NB4 (cell line): Measurements from ENCODE around the gene KLF12.

Source experiments
- POLR2A ChIP-seq: IDR thresholded peaks from 2 replicates; pipeline ENCODE4 v1.6.1; 2011; ENCODE audit warnings: mild to moderate bottlenecking; ENCODE audit not compliant: insufficient read length; ENCODE audit errors: extremely low read depth
- TF ChIP-seq, protein P1 (sequence below): IDR thresholded peaks from one replicate; pipeline ENCODE4 v1.5.1; 2012; ENCODE audit warnings: low read depth, low read length

DNA sequence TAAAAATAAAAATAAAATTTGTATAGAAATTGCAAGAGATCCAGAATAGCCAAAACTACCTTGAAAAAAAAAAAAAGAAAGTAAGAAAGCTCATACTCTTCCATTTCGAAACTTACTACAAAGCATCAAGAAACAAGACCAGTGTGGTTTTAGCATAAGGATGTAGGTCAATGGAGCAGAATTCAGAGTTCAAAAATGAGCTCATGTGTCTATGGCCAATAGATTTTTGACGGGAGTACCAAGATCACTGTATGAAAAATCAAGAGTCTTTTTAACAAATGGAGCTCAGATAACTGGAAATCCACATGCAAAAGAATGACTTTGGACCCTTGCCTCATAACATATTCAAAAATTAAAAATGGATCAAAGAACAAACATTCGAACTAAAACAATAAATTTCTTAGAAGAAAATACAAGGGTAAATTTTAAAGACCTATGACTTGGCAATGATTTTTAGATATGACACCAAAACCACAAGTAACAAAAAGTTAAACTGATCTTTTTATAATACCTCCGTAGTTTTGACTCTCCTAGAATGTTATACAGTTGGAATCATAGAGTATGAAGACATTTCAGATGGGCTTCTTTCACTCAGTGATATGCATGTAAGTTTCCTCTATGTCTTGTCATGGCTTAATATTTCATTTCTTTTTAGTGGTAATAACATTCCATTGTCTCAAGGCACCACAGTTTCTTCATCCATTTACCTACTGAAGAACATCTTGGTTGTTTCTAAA, 43.2 kb downstream of the KLF12 start:
- TF ChIP-seq, protein P1, sequence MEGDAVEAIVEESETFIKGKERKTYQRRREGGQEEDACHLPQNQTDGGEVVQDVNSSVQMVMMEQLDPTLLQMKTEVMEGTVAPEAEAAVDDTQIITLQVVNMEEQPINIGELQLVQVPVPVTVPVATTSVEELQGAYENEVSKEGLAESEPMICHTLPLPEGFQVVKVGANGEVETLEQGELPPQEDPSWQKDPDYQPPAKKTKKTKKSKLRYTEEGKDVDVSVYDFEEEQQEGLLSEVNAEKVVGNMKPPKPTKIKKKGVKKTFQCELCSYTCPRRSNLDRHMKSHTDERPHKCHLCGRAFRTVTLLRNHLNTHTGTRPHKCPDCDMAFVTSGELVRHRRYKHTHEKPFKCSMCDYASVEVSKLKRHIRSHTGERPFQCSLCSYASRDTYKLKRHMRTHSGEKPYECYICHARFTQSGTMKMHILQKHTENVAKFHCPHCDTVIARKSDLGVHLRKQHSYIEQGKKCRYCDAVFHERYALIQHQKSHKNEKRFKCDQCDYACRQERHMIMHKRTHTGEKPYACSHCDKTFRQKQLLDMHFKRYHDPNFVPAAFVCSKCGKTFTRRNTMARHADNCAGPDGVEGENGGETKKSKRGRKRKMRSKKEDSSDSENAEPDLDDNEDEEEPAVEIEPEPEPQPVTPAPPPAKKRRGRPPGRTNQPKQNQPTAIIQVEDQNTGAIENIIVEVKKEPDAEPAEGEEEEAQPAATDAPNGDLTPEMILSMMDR = no peak
- TF ChIP-seq POLR2A = no peak
